Common myeloid progenitor, CD34-positive (primary cell): ENCODE data around the gene CCT8.

Source experiments
- CTCF ChIA-PET: fragments of 350-600 bp; sonication (Branson Sonifier 250); formaldehyde crosslinking; loops from one replicate; lab custom pipeline; 2021; ENCODE audit warnings: antibody characterized with exemption; lab: Charles Lee
- POLR2A ChIA-PET: fragments of 350-600 bp; sonication (Branson Sonifier 250); formaldehyde crosslinking; loops from one replicate; lab custom pipeline; 2021; ENCODE audit warnings: antibody characterized with exemption; lab: Charles Lee
- DNase-seq, 3 donors: peaks; one replicate each; pipeline versions ENCODE4 v3.0.0 to v3.0.0-alpha.2; 2013
- H3K27ac ChIP-seq, 2 experiments: 1 replicate in 1 of 2; 2 replicates in 1 of 2; pipeline ENCODE4 v1.7.0; 2013; ENCODE audit warnings: inconsistent platforms in 2 of 2, low read length in 2 of 2, mild to moderate bottlenecking in 2 of 2, low read depth in 1 of 2, moderate library complexity in 1 of 2; ENCODE audit not compliant: severe bottlenecking in 2 of 2, insufficient read depth in 1 of 2, poor library complexity in 1 of 2
- H3K27me3 ChIP-seq, 5 experiments: replicated peaks in 2 of 5; 1 replicate in 3 of 5; 2 replicates in 2 of 5; pipeline versions ENCODE4 v1.6.1 to v1.7.0; 2013; ENCODE audit warnings: low read length in 4 of 5, mild to moderate bottlenecking in 2 of 5, moderate library complexity in 2 of 5, inconsistent platforms in 1 of 5; ENCODE audit not compliant: insufficient read depth in 5 of 5, control insufficient read depth in 4 of 5
- H3K36me3 ChIP-seq, 4 experiments: 1 replicate in 2 of 4; 2 replicates in 2 of 4; pipeline versions ENCODE4 v1.6.1 to v1.7.0; 2013; ENCODE audit warnings: low read length in 3 of 4, control low read depth in 1 of 4, mild to moderate bottlenecking in 1 of 4; ENCODE audit not compliant: control insufficient read depth in 4 of 4, insufficient read depth in 4 of 4
- H3K4me1 ChIP-seq, 4 experiments: 1 replicate in 3 of 4; 2 replicates in 1 of 4; pipeline versions ENCODE4 v1.6.1 to v1.7.1; 2013; ENCODE audit warnings: low read length in 3 of 4, mild to moderate bottlenecking in 3 of 4, control low read depth in 1 of 4, inconsistent platforms in 1 of 4, moderate library complexity in 1 of 4; ENCODE audit not compliant: control insufficient read depth in 4 of 4, insufficient read depth in 4 of 4; ENCODE audit errors: control extremely low read depth in 1 of 4
- H3K4me3 ChIP-seq, 7 experiments: 1 replicate in 4 of 7; 2 replicates in 3 of 7; pipeline versions ENCODE4 v1.5.1 to v1.7.0; 2013; ENCODE audit warnings: mild to moderate bottlenecking in 7 of 7, low read length in 6 of 7, moderate library complexity in 6 of 7, inconsistent platforms in 2 of 7, low read depth in 2 of 7, control low read depth in 1 of 7; ENCODE audit not compliant: insufficient read depth in 4 of 7, control insufficient read depth in 1 of 7; ENCODE audit errors: extremely low read depth in 1 of 7
- H3K9me3 ChIP-seq, 5 experiments: 1 replicate in 4 of 5; 2 replicates in 1 of 5; pipeline versions ENCODE4 v1.6.1 to v1.7.1; 2013; ENCODE audit warnings: low read length in 4 of 5, mild to moderate bottlenecking in 2 of 5, inconsistent platforms in 1 of 5, low read depth in 1 of 5, moderate library complexity in 1 of 5; ENCODE audit not compliant: control insufficient read depth in 4 of 5, insufficient read depth in 2 of 5; ENCODE audit errors: control extremely low read depth in 1 of 5
- WGBS: methylation state at CpG from one replicate; pipeline ENCODE4 v1.1.5; 2013; ENCODE audit not compliant: insufficient coverage; 5-methylcytosine and 5-hydroxymethylcytosine counted together

CCT8 gene

GRCh38 chr21:29104239-29104708 lies 30.8 kb upstream of the CCT8 start:
- H3K27ac ChIP-seq: no peak overlapping the region
- no peak for DNase-seq
- H3K4me3 ChIP-seq: no peak overlapping the region
- 95% methylated on average over 5 of the region's 7 CpGs for WGBS
- POLR2A ChIA-PET: no interaction called here
- H3K27me3 ChIP-seq: no peaks in the 10 kb centered on the region
- no peaks in the 10 kb centered on the region for H3K9me3 ChIP-seq
- CTCF ChIA-PET: interaction anchor here (1.1 to 3.4 kb wide), 3 partner anchors 8 to 121 kb away, joined by 3 to 16 read pairs (median 4); no protein-coding TSS in a partner anchor
- no peaks in the 10 kb centered on the region for H3K36me3 ChIP-seq
- H3K4me1 ChIP-seq: peaks cover 0 to 7% (median under 1%) of the 10 kb centered on the region in 4 experiments

- CTCF ChIA-PET: no interaction called here
- no peak for DNase-seq
- no peak overlapping the region for H3K27ac ChIP-seq
- H3K9me3 ChIP-seq: no peaks in the 10 kb centered on the region
- POLR2A ChIA-PET: no interaction called here
- H3K4me3 ChIP-seq: no peak overlapping the region
- H3K36me3 ChIP-seq: peaks cover 0 to 2% (median 0%) of the 10 kb centered on the region in 4 experiments
- H3K27me3 ChIP-seq: no peaks in the 10 kb centered on the region
- 92% methylated on average over 2 of the region's 2 CpGs for WGBS
- H3K4me1 ChIP-seq: peaks cover 0 to 13% (median 2%) of the 10 kb centered on the region in 4 experiments
These were observed 29.4 kb upstream of the CCT8 start for GRCh38 chr21:29102791-29103257.

GRCh38 chr21:29098156-29098555 lies 24.7 kb upstream of the CCT8 start:
- peaks cover 0 to 13% (median 2%) of the 10 kb centered on the region in 4 experiments for H3K4me1 ChIP-seq
- H3K27me3 ChIP-seq: no peaks in the 10 kb centered on the region
- H3K9me3 ChIP-seq: no peaks in the 10 kb centered on the region
- H3K4me3 ChIP-seq: no peak overlapping the region
- WGBS: 92% methylated on average over 2 of the region's 2 CpGs
- ChIA-PET CTCF (interaction anchor here (0.6 to 1.3 kb wide), 4 partner anchors 8 to 274 kb away, joined by 3 to 4 read pairs (median 3); no protein-coding TSS in a partner anchor), POLR2A (no interaction called here)
- H3K27ac ChIP-seq: no peak overlapping the region
- no peak for DNase-seq
- H3K36me3 ChIP-seq: peaks cover 0 to 2% (median under 1%) of the 10 kb centered on the region in 4 experiments

- WGBS: 95% methylated on average over 6 of the region's 8 CpGs
- Histone ChIP-seq H3K27ac (no peak overlapping the region), H3K36me3 (peaks cover 2 to 5% (median 3%) of the 10 kb centered on the region in 4 experiments), H3K27me3 (no peaks in the 10 kb centered on the region), H3K4me3 (no peak overlapping the region), H3K4me1 (peaks cover 0 to 13% (median 2%) of the 10 kb centered on the region in 4 experiments), H3K9me3 (no peaks in the 10 kb centered on the region)
- DNase-seq: no peak
- ChIA-PET POLR2A (no interaction called here), CTCF (interaction anchor here (1.7 to 11.9 kb wide), 3 partner anchors 9 to 275 kb away, joined by 4 to 104 read pairs (median 6); no protein-coding TSS in a partner anchor)
These were observed 23.0 kb upstream of the CCT8 start for GRCh38 chr21:29096218-29097015.

- peaks cover 0 to 7% (median 0%) of the 10 kb centered on the region in 4 experiments for H3K4me1 ChIP-seq
- no peak overlapping the region for H3K4me3 ChIP-seq
- no peak for DNase-seq
- 82% methylated on average over 7 of the region's 9 CpGs for WGBS
- POLR2A ChIA-PET: no interaction called here
- H3K9me3 ChIP-seq: no peaks in the 10 kb centered on the region
- no peak overlapping the region for H3K27ac ChIP-seq
- H3K36me3 ChIP-seq: peaks cover 0 to 7% (median 3%) of the 10 kb centered on the region in 4 experiments
- CTCF ChIA-PET: interaction anchor here (0.7 to 11.9 kb wide), 3 partner anchors 10 to 279 kb away, joined by 4 to 104 read pairs (median 4); no protein-coding TSS in a partner anchor
- H3K27me3 ChIP-seq: no peaks in the 10 kb centered on the region
These were observed 18.9 kb upstream of the CCT8 start for GRCh38 chr21:29092102-29092959.

- POLR2A ChIA-PET: no interaction called here
- no CpG with 5 or more reads among the region's 1 CpG for WGBS
- no peak for DNase-seq
- Histone ChIP-seq H3K4me1 (peaks cover 0 to 7% (median 0%) of the 10 kb centered on the region in 4 experiments), H3K27me3 (no peaks in the 10 kb centered on the region), H3K9me3 (no peaks in the 10 kb centered on the region), H3K4me3 (no peak overlapping the region), H3K27ac (no peak overlapping the region), H3K36me3 (peaks cover 0 to 9% (median 5%) of the 10 kb centered on the region in 4 experiments)
- CTCF ChIA-PET: interaction anchor here (0.6 to 11.9 kb wide), 8 partner anchors 14 to 285 kb away, joined by 3 to 104 read pairs (median 6); no protein-coding TSS in a partner anchor
These were observed 17.6 kb upstream of the CCT8 start for GRCh38 chr21:29091033-29091432.
